Ishikawa (cell line): Measurements from ENCODE around the gene CGB3.

Experiments
- CEBPB ChIP-seq: IDR thresholded peaks from 2 replicates; pipeline ENCODE4 v1.6.1; 2012
- CREB1 ChIP-seq: IDR thresholded peaks from 2 replicates; pipeline ENCODE4 v1.6.1; 2012; ENCODE audit warnings: low read depth

- no peak for TF ChIP-seq CREB1
- TF ChIP-seq CEBPB, result no peak
Measured at GRCh38 chr19:49058562-49058961, 34.4 kb upstream of the CGB3 start.
